Fibroblast of lung (primary cell): ENCODE measurements around the gene IFIT1. TPM values are rescaled to one million over a fixed set of nuclear protein-coding genes. Genes with fewer than 3 reads are reported as not detected.

Source experiments
- DNase-seq, 2 donors: peaks; one replicate each; pipeline versions ENCODE4 v3.0.0 to v3.0.0-alpha.2; 2010; ENCODE audit warnings: low read depth in 2 of 2
- H2AFZ ChIP-seq: 2 replicates; pipeline ENCODE4 v1.5.1; 2012; ENCODE audit warnings: low read length, control low read depth, inconsistent platforms
- H3K27ac ChIP-seq: 2 replicates; pipeline ENCODE4 v1.5.1; 2011; ENCODE audit warnings: low read length, control low read depth; ENCODE audit not compliant: insufficient read depth
- H3K27me3 ChIP-seq: 2 replicates; pipeline ENCODE4 v1.5.1; 2011; ENCODE audit warnings: mild to moderate bottlenecking, low read length; ENCODE audit not compliant: control insufficient read depth, insufficient read depth
- H3K36me3 ChIP-seq: 2 replicates; pipeline ENCODE4 v1.5.1; 2011; ENCODE audit warnings: low read length; ENCODE audit not compliant: control insufficient read depth, insufficient read depth
- H3K4me1 ChIP-seq: 2 replicates; pipeline ENCODE4 v1.5.1; 2011; ENCODE audit warnings: low read length; ENCODE audit not compliant: control insufficient read depth, insufficient read depth; ENCODE audit errors: extremely low read depth
- H3K4me2 ChIP-seq: 2 replicates; pipeline ENCODE4 v1.5.1; 2011; ENCODE audit warnings: low read length, control low read depth; ENCODE audit not compliant: insufficient read depth; ENCODE audit errors: extremely low read depth
- H3K4me3 ChIP-seq, 4 experiments: fragments of 200-600 bp in 1 of 4; sonication (generic) in 1 of 4; replicated peaks in 1 of 4; 2 replicates each; pipeline ENCODE4 v1.5.1; 2011 to 2016; ENCODE audit warnings: low read length in 4 of 4, low read depth in 3 of 4, mild to moderate bottlenecking in 3 of 4, control low read depth in 2 of 4, inconsistent platforms in 1 of 4, mixed read lengths in 1 of 4; ENCODE audit not compliant: insufficient read depth in 1 of 4; ENCODE audit errors: control extremely low read depth in 1 of 4
- H3K79me2 ChIP-seq: 2 replicates; pipeline ENCODE4 v1.5.1; 2012; ENCODE audit warnings: mild to moderate bottlenecking, low read length, inconsistent platforms; ENCODE audit not compliant: control insufficient read depth, insufficient read depth
- H3K9ac ChIP-seq: 2 replicates; pipeline ENCODE4 v1.5.1; 2011; ENCODE audit warnings: mild to moderate bottlenecking, low read length, control low read depth; ENCODE audit not compliant: insufficient read depth
- H3K9me3 ChIP-seq: 2 replicates; pipeline ENCODE4 v1.5.1; 2012; ENCODE audit warnings: low read depth, low read length; ENCODE audit not compliant: control insufficient read depth, insufficient read depth
- H4K20me1 ChIP-seq: 2 replicates; pipeline ENCODE4 v1.5.1; 2011; ENCODE audit warnings: low read length; ENCODE audit not compliant: control insufficient read depth, insufficient read depth; ENCODE audit errors: extremely low read depth
- EZH2 ChIP-seq: IDR thresholded peaks from 2 replicates; pipeline ENCODE4 v1.5.1; 2012; ENCODE audit warnings: low read length, control low read depth, mild to moderate bottlenecking; ENCODE audit errors: missing control alignments
- polyA plus RNA-seq, 2 donors: library from polyadenylated mRNA; depleted of rRNA in 1 of 2; stranded (reverse) in 1 of 2; unstranded in 1 of 2; fragments of >200 nt; gene quantifications; 2 replicates each; pipeline ENCODE4 v1.2.1, GENCODE V29; 2011 to 2012; ENCODE audit warnings: missing spikeins in 1 of 2
- total RNA-seq: library from RNA; depleted of rRNA; stranded (reverse); fragments of >200 nt; gene quantifications from 2 replicates; pipeline ENCODE4 v1.2.1, GENCODE V29; 2014
- TF ChIP-seq, protein P1 (sequence below), 2 donors: IDR thresholded peaks in 1 of 2; conservative IDR thresholded peaks in 1 of 2; 1 replicate in 1 of 2; 2 replicates in 1 of 2; pipeline ENCODE4 v1.5.1; 2011 to 2012; ENCODE audit warnings: low read length in 2 of 2, control low read depth in 1 of 2, inconsistent platforms in 1 of 2, low read depth in 1 of 2, mild to moderate bottlenecking in 1 of 2

IFIT1 gene
- total and polyA plus RNA-seq, 2 donors (not counting 1 experiment from before 2014, with no cell fraction given): 25.8 to 71.4 TPM

DNA sequence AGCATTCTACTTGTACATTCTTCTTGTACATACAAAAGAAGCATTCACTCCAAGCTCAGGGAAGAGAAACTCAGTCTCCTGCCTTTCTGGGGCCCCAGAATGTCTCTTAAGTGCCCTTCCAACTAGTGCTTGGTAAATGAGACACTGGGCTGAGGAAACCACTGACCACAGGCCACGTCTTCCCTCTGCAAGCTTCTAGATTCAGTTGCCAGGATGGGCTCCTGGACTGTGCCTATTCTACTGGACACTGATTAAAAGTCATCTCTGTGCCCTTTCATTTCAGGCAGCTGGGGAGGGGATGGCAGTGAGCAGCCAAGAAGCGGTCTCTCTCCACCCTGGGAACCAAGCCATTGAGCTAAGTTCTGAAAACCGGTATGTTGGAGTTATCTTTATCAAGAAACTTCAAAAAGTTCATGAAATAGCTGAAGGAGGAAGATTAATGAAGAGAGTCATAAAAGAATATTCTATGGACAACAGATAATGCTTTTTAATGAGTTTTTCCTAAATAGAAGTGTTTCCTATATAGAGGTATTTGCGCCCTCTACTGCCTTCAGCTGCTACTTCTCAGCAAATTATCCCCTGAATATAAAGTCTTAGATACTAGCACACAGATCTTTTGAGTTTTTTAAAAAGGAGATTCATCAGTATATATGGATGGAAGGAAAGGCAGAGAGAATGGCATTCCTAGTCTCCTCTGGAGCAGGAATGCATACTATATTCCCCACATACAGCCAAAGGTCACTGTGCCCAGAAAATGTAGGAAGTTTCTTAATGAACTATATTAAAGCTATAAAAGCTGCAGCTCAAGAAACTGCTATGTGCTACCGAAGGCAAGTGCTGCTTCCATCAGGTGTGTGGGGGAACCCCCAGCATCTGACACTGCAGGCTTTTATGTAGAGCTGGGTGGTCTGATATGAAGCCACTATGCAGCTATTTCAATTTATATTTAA lies 23.0 kb upstream of the IFIT1 start:
- H2AFZ ChIP-seq: peak overlapping the region; percentile 3
- H3K9ac ChIP-seq: no peak overlapping the region
- H3K4me1 ChIP-seq: no peaks in the 10 kb centered on the region
- H3K4me3 ChIP-seq: no peak overlapping the region
- TF ChIP-seq EZH2: no peak
- TF ChIP-seq, protein P1, sequence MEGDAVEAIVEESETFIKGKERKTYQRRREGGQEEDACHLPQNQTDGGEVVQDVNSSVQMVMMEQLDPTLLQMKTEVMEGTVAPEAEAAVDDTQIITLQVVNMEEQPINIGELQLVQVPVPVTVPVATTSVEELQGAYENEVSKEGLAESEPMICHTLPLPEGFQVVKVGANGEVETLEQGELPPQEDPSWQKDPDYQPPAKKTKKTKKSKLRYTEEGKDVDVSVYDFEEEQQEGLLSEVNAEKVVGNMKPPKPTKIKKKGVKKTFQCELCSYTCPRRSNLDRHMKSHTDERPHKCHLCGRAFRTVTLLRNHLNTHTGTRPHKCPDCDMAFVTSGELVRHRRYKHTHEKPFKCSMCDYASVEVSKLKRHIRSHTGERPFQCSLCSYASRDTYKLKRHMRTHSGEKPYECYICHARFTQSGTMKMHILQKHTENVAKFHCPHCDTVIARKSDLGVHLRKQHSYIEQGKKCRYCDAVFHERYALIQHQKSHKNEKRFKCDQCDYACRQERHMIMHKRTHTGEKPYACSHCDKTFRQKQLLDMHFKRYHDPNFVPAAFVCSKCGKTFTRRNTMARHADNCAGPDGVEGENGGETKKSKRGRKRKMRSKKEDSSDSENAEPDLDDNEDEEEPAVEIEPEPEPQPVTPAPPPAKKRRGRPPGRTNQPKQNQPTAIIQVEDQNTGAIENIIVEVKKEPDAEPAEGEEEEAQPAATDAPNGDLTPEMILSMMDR (conservative IDR thresholded peaks at IDR 0.05 in 1 of 2, IDR thresholded peaks at IDR 0.05 in 1 of 2; ENCODE audit: low read depth in 1 of 2, low read length in 2 of 2): peak; percentile 58 to 69
- no peaks in the 10 kb centered on the region for H3K36me3 ChIP-seq
- H4K20me1 ChIP-seq: no peaks in the 10 kb centered on the region
- H3K4me2 ChIP-seq: no peak overlapping the region
- no peaks in the 10 kb centered on the region for H3K27me3 ChIP-seq
- H3K9me3 ChIP-seq: no peaks in the 10 kb centered on the region
- peak; percentile 75 to 80 for DNase-seq
- no peaks in the 10 kb centered on the region for H3K79me2 ChIP-seq
- H3K27ac ChIP-seq: no peak overlapping the region

DNA sequence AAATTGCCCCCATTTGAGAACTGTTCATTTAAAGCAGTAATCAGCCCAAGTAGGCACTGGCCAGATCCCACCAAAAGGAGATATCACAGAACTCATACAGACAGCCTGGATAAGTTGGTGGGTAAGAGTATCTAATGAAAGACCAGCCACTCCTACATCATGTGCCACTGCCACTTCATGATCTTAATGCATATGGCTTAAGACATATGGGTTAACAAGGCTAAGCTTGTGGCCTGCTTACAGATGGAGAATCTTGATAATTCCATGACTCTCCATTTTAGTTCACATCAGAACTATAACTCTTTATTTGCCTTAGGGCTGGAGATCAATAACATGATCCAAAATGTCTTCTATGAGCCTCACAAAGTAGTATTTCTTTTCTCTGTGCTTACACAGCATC lies 21.3 kb upstream of the IFIT1 start:
- Histone ChIP-seq H3K79me2 (no peaks in the 10 kb centered on the region), H2AFZ (no peak overlapping the region), H4K20me1 (no peaks in the 10 kb centered on the region), H3K27ac (no peak overlapping the region), H3K9me3 (no peaks in the 10 kb centered on the region), H3K4me2 (no peak overlapping the region), H3K9ac (no peak overlapping the region), H3K4me1 (peaks cover 4% of the 10 kb centered on the region), H3K27me3 (no peaks in the 10 kb centered on the region), H3K4me3 (no peak overlapping the region), H3K36me3 (no peaks in the 10 kb centered on the region)
- no peak for DNase-seq
- TF ChIP-seq, protein P1 (conservative IDR thresholded peaks at IDR 0.05 in 1 of 2, IDR thresholded peaks at IDR 0.05 in 1 of 2; ENCODE audit: low read depth in 1 of 2, low read length in 2 of 2): no peak
- no peak for TF ChIP-seq EZH2

DNA sequence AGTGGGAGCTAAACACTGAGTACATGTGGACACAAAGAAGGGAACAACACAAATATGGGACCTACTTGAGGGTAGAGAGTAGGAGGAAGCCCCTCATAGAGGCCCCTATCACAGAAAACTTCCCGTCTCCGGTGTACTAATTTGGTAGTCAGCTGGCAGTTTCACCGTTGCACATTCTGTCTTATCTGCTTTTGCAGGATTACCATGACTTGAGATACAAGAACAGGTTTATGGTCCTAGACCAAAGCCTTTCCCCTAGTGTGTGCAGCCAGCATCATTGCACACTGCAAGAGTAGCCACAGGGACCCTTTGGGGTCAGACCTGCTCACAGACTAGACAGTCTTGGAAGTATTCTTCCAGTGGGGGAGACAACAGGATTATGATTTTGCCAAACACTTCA lies 20.4 kb upstream of the IFIT1 start:
- Histone ChIP-seq H3K4me1 (peaks cover 4% of the 10 kb centered on the region), H3K36me3 (no peaks in the 10 kb centered on the region), H4K20me1 (no peaks in the 10 kb centered on the region), H3K4me3 (no peak overlapping the region), H3K27me3 (no peaks in the 10 kb centered on the region), H3K9me3 (no peaks in the 10 kb centered on the region), H3K27ac (no peak overlapping the region), H2AFZ (no peak overlapping the region), H3K9ac (no peak overlapping the region), H3K4me2 (no peak overlapping the region), H3K79me2 (no peaks in the 10 kb centered on the region)
- TF ChIP-seq EZH2: no peak
- TF ChIP-seq, protein P1 (conservative IDR thresholded peaks at IDR 0.05 in 1 of 2, IDR thresholded peaks at IDR 0.05 in 1 of 2; ENCODE audit: low read depth in 1 of 2, low read length in 2 of 2): no peak
- DNase-seq: no peak
